ENCODE results near the gene TCF4. TPM values are rescaled to one million over a fixed set of nuclear protein-coding genes. Genes with fewer than 3 reads are reported as not detected.

The TCF4 gene
- total and polyA plus RNA-seq, 7 donors, result 8.6 to 68.9 (median 36.8) TPM

DNA sequence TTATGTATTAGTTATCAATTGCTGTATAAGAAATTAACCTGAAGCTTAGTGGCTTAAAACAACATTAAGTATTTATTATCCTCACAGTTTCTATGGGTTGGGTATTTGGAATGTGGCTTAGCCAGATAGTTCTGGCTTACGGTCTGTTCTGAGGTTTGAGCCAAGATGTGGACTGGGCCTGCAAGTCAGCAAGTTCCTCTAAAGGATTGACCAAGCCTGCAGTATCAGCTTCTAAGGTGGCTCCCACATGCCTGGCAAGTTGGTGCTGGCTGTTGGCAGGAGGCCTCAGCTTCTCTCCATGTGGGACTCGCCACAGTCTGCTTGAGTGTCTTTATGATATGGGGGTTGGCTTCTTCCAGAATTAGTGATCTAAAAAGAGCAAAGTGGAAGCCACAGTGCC lies 45.0 kb upstream of the TCF4 start:
- Histone ChIP-seq H3K4me3 (no peak overlapping the region), H3K9me3 (no peaks in the 10 kb centered on the region), H3K27me3 (ENCODE audit: insufficient read depth in 3 of 3, low read length in 2 of 3) (no peaks in the 10 kb centered on the region), H3K4me1 (no peaks in the 10 kb centered on the region), H3K27ac (no peak overlapping the region), H3K36me3 (ENCODE audit: insufficient read depth in 1 of 2, low read depth in 1 of 2) (no peaks in the 10 kb centered on the region)
- DNase-seq, result no peak
- ATAC-seq, result peak in 1 of 4 donors; percentile 71
- 28 to 46% (median 30%) methylated on average over 2 of the region's 2 CpGs for WGBS, 3 donors
- TF ChIP-seq, protein P1, sequence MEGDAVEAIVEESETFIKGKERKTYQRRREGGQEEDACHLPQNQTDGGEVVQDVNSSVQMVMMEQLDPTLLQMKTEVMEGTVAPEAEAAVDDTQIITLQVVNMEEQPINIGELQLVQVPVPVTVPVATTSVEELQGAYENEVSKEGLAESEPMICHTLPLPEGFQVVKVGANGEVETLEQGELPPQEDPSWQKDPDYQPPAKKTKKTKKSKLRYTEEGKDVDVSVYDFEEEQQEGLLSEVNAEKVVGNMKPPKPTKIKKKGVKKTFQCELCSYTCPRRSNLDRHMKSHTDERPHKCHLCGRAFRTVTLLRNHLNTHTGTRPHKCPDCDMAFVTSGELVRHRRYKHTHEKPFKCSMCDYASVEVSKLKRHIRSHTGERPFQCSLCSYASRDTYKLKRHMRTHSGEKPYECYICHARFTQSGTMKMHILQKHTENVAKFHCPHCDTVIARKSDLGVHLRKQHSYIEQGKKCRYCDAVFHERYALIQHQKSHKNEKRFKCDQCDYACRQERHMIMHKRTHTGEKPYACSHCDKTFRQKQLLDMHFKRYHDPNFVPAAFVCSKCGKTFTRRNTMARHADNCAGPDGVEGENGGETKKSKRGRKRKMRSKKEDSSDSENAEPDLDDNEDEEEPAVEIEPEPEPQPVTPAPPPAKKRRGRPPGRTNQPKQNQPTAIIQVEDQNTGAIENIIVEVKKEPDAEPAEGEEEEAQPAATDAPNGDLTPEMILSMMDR (IDR thresholded peaks at IDR 0.05), result no peak
- intact Hi-C loops (cut with DNase I), result no loop called here

DNA sequence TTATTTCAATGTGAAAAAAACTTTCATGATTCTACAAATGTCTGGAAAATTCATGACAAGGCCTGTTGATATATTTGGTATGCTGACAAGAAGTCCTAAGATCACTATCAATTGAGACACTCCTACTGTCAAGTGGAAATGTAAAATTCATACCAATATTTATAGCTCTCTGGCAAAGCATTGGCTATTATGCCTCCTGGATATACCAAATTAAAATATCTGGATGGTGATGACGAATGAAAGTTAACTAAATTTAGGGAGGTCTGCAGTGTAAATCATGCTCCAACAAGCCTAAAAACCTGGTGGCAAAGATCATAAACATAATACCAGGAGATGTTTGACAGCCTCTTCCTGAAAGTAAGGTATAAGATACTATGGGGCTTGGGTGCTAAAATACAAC lies 41.1 kb upstream of the TCF4 start:
- WGBS, 3 donors, result 40 to 80% (median 57%) methylated on average over 1 of the region's 1 CpG
- H3K27me3 ChIP-seq (ENCODE audit: insufficient read depth in 3 of 3, low read length in 2 of 3), result no peaks in the 10 kb centered on the region
- TF ChIP-seq, protein P1 (IDR thresholded peaks at IDR 0.05), result no peak
- H3K36me3 ChIP-seq (ENCODE audit: insufficient read depth in 1 of 2, low read depth in 1 of 2), result no peaks in the 10 kb centered on the region
- no peaks in the 10 kb centered on the region for H3K9me3 ChIP-seq
- no peak for DNase-seq
- H3K4me3 ChIP-seq, result no peak overlapping the region
- no peak for ATAC-seq
- intact Hi-C loops (cut with DNase I), result no loop called here
- no peaks in the 10 kb centered on the region for H3K4me1 ChIP-seq
- H3K27ac ChIP-seq, result no peak overlapping the region

GRCh38 chr18:55627007-55627406 lies 39.0 kb upstream of the TCF4 start:
- no peaks in the 10 kb centered on the region for H3K9me3 ChIP-seq
- no peaks in the 10 kb centered on the region for H3K36me3 ChIP-seq (ENCODE audit: insufficient read depth in 1 of 2, low read depth in 1 of 2)
- H3K27me3 ChIP-seq (ENCODE audit: insufficient read depth in 3 of 3, low read length in 2 of 3), result no peaks in the 10 kb centered on the region
- H3K27ac ChIP-seq, result no peak overlapping the region
- ATAC-seq, result no peak
- WGBS, 3 donors, result 70 to 79% (median 75%) methylated on average over 1 of the region's 1 CpG
- TF ChIP-seq, protein P1 (IDR thresholded peaks at IDR 0.05), result no peak
- H3K4me3 ChIP-seq, result no peak overlapping the region
- DNase-seq, result no peak
- H3K4me1 ChIP-seq, result no peaks in the 10 kb centered on the region
- intact Hi-C loops (cut with DNase I), result no loop called here

- TF ChIP-seq, protein P1 (IDR thresholded peaks at IDR 0.05), result no peak
- no peaks in the 10 kb centered on the region for H3K9me3 ChIP-seq
- ATAC-seq, result no peak
- H3K4me1 ChIP-seq, result no peaks in the 10 kb centered on the region
- H3K27ac ChIP-seq, result no peak overlapping the region
- H3K27me3 ChIP-seq (ENCODE audit: insufficient read depth in 3 of 3, low read length in 2 of 3), result no peaks in the 10 kb centered on the region
- intact Hi-C loops (cut with DNase I), result no loop called here
- no peak for DNase-seq
- H3K36me3 ChIP-seq (ENCODE audit: insufficient read depth in 1 of 2, low read depth in 1 of 2), result no peaks in the 10 kb centered on the region
- H3K4me3 ChIP-seq, result no peak overlapping the region
- 70 to 75% (median 74%) methylated on average over 2 of the region's 2 CpGs for WGBS, 3 donors
Observed at GRCh38 chr18:55625901-55626300, 37.9 kb upstream of the TCF4 start.

DNA sequence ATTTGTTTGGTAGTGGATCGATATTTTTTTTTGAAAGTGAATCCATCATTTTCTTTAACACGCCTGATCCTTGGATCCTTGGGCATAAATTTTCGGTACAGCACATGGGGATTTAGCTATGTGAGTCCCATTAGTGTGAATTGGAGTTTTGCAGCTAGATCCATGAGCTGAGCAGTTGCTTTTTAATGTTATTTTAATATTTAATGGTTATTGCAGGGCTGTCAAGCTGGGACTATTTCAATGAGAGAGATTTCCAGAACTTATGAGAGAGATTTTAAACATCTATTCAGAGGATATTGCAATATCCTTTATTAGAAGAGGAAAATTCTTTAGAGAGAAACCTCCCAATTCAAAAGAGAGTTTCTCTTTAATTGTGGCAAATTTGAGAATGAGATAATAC lies 35.6 kb upstream of the TCF4 start:
- intact Hi-C loops (cut with DNase I), result no loop called here
- Histone ChIP-seq H3K4me1 (no peaks in the 10 kb centered on the region), H3K27ac (no peak overlapping the region), H3K27me3 (ENCODE audit: insufficient read depth in 3 of 3, low read length in 2 of 3) (no peaks in the 10 kb centered on the region), H3K36me3 (ENCODE audit: insufficient read depth in 1 of 2, low read depth in 1 of 2) (no peaks in the 10 kb centered on the region), H3K4me3 (no peak overlapping the region), H3K9me3 (no peaks in the 10 kb centered on the region)
- ATAC-seq (no peak), DNase-seq (no peak)
- TF ChIP-seq, protein P1 (IDR thresholded peaks at IDR 0.05), result no peak
- 87 to 97% (median 90%) methylated on average over 3 of the region's 3 CpGs for WGBS, 3 donors

Measured in psoas muscle (tissue), 8 donors.